Measurements from ENCODE around the gene TGFBR3.

TGFBR3 gene

DNA sequence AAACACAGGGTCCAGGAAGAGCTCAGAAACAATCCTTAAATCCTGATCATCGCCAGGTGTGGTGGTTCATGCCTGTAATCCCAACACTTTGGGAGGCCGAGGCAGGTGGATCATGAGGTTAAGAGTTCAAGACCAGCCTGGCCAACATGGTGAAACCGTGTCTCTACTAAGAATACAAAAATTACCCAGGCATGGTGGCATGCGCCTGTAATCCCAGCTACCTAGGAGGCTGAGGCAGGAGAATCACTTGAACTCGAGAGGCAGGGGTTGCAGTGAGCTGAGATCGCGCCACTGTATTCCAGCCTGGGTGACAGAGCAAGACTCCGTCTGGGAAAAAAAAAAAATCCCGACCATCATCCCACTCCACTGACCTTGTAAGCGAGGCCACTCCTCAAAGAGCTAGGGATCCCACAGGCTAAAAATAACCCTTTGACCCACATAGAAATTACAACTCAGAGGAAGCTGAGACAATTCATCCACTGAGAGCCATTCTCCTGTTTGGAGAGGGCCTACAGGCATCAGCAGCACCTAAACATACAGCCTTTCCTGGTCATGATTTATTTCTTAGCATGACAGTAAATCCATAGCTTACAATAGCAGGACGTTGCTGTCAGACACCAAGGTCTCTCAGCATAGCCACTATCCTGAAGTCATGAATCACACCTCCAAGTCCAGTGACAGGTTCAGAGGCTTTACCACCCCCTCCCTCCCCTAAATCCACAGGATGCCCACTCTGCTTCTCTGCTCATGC lies 66.7 kb downstream of the TGFBR3 start:
- no peak for DNase-seq

DNA sequence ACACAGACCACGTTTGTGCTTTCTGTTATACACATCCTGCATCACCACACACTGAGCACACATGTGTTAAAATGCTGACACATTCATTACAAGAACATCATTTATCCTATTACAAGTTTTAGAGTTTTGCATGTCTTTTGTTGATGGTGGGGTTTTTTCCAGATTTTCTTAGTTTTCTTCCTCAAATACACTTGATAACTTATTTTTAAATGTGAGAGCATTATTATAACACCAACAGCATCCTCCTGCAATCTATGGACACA lies 67.3 kb downstream of the TGFBR3 start:
- DNase-seq, result no peak

DNA sequence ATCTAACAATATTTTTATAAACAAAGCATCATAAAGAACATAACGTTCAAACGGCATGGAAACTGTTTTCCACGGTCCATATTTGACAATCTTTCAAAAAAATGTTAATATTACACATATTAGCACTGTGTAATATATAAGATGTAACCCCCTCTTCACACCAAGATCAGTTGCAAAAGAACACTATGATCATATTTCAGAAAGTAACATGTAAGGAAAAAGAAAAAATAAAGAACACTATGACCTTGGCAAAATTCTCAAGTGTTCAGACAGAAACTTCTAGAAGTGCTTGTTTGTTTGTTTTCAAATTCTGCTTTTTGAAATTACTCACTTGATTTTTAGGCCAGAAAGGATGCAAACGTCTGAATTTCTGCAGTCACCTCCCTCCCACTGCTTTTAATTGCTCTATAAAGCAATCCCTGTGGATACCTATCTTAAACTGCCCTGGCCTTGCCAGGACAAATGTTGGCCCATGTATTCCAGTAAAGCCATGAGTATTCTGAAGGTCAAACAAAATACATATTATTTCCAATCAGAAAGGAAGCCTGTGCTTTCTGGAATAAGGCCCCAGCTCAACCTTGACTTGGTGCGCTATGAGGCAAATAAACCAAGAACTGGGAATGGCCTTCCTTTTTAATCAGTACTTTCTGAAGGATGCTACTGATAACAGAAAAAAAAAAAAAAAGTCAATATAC lies 68.6 kb downstream of the TGFBR3 start:
- DNase-seq, result no peak

DNA sequence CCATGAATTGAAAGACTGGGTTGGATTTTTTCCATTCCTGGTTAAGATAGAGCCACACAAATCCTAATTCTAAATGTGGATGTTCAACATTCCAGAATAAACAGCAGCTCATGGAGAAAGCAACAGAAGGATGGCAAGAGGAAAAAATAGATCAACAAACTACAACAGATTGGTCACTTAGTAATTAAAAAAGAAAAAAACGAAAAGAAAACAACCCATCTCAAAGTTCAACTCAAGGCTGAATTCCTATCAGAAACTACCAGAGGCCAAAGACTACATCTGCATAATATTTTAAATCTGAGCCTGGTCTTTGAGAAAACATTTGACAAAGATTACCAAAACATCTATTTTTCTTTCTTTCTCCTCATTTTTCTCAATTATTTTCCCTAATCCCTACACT lies 69.9 kb downstream of the TGFBR3 start:
- DNase-seq, result no peak

DNA sequence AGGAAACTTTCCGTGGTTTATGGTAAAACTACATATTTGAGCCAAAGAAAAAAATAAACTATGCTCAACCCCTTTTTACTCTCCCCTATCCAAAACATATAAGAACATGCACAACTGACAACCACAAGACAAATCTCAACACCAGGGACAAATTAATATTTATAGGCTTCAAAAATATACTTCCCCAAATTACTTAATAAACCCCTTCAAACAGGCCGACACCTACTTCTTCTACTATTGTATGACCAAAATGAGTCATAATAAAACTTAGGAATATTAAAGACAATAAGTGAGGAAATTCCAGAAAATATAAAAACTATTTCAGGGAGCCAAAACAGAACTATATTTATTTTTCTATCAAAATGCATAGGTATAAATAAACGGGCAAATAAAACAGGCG lies 71.5 kb downstream of the TGFBR3 start:
- DNase-seq, result no peak

DNA sequence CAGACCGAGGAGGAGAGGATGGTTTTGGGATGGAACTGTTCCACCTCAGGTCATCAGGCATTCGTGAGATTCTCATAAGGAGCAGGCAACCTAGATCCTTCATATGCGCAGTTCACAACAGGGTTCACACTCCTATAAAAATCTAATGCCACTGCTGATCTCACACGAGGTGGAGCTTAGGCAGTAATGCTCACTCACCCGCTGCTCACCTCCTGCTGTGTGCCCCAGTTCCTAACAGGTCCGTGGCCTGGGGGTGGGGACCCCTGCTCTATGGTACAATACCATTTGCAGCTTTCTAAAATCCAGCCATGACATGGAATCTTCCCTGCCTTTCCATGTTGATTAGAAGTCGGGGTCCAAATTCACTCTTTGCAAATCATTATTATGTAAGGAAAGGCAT lies 72.1 kb downstream of the TGFBR3 start:
- DNase-seq, result no peak

DNA sequence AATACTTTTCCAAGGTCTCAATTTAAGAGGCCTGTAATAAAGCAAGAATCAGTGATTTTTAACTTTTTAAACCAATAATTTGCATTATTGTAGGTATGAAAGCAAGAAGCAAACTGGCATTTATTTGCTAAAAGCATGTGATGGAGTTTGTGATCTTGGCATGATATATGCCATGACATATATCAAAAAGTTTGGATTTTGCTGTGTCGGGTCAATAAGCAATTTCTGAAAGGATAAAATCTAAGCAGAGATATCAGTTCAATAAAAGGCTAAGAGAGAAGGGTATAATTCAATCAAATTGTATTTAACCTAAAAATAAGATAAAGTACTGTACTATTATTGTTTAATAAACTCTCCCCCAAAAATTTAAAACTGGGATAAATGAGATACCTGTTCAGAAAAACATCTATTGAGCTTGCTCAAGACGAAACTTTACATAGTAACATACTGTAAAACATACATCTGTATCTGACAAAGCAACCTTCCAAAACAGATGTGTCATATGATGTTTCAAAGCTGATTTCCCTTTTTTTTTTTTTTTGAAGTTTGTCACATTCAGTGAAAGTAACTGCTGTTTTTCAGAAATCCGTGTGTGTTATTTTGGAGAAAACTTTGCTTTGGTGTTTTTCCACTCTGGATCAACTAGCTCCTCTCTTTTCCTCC lies 74.5 kb downstream of the TGFBR3 start:
- DNase-seq, result no peak

DNA sequence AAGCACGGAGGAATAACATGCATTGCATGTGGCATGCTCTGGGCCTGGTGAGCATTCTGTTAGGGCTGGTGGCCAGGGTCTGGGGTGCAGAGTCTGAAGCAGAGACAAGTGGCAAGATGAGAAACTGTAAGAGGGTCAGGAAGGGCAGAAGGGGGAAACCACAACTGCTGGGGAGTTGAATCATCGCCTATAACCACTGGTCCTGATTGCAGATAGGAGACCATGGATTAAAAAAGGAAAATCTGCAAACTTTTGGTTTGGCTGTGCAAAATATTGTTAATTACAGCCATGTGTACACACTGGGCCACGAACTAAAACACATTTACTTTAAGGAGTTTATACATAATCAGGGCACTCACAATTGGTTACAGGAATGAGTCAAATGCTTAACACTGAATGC lies 76.6 kb downstream of the TGFBR3 start:
- DNase-seq, result no peak

DNA sequence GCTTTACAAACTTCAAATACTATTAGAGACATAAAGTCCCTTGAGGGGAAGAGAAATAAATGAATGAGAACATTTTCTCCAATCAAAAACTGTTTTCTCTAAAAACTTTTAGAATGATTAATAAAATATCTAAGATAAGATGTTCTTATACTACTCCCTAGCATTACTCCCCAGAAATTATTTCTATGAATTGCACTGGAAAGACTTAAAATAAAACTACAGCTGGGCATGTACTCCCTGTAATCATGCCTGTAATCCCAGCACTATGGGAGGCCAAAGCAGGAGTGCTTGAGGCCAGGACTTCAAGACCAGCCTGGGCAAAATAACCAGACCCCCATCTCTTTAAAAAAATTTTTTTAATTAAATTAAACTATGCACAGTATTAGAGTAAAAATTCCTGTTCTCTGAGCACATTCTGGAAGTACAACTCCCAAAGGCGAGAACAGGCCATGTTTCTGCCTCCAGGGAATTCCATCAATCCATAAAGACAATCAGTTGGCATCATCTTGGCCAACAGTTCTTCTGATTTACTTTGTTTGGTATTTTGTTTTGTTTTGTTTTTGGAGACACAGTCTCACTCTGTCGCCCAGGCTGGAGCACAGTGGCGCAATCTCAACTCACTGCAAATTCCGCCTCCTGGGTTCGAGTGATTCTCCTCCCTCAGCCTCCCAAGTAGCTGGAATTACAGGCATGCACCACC lies 77.9 kb downstream of the TGFBR3 start:
- no peak for DNase-seq

DNA sequence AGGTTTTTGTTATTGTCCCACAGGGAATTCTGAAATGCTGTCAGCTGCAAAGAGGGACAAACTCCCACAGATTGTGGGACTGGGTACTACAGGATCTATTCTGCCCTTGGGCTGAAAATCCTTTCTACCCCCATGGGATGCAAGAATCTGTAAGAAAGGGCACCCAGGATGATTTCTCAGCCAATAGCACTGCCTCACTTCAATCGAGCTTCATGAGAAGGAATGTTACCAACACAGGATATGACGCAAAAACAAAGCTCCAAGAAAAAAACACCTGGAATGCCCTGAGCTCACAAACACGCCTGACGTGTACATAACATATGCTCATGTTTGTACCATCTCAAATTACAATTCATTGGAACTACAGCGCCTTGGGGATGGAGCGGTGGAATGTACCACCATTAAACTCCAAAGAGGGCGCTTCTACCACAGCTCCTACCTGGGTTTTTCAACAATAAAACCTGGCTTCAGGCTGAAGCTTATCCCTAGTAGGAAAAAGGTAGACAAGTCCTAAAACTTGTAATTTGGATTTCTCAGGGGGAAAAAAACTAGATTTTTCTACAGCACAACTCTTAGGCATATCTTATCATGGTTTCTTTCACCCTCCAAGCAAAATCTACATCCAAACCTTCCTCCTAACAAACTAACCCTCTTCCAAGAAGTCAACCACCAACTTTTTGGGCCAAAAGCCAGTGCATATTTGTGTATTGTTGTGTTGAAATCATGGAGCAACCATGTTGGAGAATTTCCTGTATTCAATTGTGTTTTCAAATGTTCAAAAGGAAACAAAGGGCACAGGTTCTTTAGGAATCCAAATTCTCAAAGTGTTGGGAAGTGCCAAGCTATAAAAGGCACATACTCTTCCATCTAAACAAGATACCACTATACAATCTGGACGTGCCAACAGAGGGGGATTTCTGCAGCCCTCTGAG lies 78.9 kb downstream of the TGFBR3 start:
- DNase-seq, result no peak

DNA sequence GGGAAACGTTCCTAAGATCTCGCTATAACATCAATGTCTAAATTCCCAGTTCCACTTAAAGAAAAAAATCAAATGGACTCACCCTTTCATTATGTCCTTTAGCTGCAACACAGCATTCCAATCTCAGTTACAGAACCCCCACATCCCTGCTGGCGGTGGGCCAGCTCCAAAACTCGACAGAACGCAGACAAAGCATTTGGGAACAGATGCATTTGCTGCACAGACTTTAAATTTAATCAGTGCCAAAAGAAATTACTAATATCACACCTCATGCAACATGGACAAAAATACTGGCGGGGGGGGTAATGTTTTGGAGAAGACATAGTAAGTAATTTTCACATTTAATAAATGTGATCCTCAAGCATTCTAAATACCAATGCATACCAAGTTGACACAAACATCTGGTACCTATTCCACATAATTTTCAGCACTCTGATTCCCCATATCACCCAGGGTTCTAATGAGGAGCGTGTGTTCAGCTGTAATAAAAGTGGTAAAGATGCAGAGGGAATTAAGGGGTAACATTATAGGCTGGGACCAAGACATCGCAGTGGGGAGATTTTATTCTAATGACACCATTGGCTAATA lies 79.7 kb downstream of the TGFBR3 start:
- DNase-seq, result no peak

DNA sequence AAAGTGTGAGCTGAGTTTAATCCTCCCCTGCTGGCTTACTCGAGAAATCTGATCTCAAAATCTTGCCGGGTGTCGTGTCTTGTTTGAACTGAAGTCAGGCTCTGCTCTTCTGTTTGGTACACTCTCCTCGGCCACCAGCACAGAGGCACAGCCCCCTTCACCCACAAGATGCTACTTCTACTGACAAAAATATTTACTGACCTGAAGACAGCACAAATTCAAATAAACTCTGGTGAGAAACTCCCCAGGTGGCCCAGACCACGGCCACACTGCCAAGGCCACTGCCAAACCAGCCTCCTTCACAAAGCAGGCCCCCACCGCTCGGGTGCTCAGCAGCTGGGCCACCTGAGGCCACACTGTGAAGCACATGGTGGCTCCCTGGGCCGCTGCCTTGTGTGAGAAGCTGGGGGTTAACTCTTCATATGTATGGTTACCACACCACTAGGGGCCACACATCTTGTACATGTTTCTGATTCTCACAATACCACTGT lies 80.6 kb downstream of the TGFBR3 start:
- no peak for DNase-seq

DNA sequence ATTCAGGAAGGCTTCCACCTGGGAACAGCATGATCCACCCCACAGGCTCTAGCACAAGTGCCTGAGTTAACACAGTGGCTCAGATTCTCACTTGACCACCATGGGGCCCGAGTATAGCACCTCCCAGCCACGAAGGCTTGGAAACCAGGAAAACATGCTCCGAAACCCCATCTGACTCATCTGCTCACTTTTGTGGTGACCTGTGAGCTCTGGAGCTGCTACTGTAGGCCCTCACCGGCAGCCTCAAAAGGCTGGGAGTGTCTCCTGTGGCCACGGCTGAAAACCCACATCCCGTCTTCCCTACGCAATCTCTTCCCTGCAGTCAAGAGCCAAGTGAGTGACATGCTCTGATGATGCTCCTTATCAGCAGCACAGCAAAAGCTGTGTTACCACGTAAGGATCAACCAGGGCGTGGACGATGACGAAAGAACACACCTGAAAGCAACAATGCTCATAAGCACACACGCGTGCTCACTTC lies 81.4 kb downstream of the TGFBR3 start:
- no peak for DNase-seq

DNA sequence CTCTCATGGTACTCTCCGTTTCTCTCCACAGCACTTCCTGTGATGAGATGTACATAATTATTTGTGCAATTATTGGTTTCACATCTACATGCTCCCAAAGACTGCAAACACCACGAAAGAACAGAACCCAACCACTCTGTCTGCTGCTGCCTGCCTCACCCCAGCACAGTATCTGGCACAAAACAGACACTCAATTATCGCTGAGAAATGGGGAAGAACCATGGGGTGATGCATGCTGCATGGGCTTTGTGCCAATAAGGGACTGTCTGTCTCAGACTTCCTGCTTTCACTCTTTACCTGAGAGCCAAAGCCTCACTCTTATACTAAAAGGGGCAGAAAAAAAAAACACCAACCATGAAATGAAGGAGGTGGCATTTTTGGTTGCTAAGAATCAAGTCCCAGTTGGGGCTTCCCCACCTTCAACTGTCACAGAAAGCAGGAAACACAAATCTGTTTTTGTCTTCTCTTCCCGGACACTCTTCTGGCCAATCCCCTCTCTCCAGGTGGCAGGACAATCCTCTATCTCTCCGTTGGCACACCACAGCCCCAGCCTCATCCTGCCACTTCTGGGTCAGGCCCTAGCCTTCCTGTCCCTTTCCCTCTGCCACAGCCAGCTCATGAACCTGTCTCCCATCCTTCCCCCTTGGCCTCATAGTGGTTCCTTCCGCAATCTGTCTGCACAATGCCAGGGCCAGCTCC lies 82.0 kb downstream of the TGFBR3 start:
- no peak for DNase-seq

DNA sequence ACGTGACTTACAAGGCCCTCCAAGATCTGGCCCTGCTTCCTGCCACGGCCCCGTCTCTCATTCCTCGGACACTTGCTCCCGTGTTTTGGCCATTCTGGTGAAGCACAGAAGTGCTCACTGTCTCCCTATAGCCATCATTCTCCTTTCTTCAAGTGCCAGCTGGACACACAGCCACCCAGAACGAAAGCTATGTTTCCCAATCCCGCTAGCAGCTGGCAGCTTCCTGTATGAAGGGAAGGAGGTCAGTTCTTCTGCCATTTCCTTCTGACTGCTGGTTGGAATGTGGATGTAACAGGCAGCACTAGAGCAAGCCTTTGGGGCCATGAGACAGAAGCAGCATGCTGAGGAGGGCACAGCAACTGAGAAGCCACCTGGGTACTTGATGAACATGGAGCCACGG lies 82.8 kb downstream of the TGFBR3 start:
- no peak for DNase-seq

DNA sequence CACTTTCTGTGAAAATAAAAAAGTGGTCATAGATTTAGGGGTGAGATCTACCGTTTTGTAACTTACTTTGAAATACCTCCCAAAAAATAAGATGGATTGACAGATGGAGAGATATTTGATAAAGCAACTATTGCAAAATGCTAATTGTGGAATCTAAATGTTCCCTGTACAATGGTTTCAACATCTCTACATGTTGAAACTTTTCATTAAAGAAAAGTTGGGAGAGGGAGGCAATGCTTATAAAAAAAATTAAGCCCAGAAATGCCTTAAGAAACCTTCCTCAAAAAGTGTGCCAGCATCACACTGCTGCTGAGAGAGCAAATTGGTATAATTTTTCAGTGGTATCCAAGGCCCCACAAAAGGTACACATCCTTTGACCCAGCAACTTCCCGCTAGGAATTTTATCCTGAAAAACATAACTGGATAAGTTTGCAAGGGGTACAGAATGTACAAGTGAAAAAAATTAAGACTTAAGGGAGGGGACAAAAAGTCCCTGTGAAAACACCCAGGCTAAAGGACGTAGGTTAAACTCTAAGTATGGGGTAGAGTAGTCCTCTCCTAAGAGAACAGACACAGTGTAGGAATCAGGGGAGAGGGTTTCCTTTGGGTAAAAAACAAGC lies 84.3 kb downstream of the TGFBR3 start:
- DNase-seq, result no peak

DNA sequence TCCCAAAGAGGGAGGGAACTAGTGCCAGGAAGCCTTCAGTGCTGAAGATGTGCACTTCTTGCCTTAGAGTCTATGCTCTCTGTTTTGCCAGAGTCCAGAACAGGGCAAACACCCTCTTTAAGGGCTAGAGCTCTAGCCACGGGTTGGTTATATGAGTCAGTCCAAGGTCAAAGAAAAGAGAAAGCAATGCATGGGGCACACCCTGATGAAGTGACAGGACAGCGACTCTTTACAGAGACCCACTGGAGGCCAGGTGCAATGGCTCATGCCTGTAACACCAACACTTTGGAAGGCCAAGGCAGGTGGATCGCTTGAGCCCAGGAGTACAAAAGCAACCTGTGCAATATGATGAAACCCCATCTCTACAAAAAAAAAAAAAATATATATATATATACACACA lies 86.1 kb downstream of the TGFBR3 start:
- no peak for DNase-seq

DNA sequence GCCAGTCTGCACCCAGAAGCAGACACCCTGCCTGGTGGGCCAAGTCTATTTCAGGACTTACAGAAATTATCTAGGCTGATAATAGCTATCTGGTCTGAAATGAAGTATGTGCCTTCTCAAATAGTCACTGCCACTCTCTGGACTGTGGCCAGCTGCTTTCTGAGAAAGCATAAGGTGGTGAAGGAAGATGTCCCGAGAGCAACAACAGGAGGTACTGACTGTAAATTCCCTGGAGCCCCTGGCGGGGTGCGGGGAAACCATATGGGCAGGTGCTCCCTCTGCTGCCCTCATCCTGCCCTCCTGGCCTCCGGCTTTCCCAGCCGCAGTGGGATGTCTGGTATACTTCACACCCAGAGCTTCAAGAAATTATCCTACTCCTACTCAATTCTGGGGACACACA lies 86.8 kb downstream of the TGFBR3 start:
- no peak for DNase-seq

DNA sequence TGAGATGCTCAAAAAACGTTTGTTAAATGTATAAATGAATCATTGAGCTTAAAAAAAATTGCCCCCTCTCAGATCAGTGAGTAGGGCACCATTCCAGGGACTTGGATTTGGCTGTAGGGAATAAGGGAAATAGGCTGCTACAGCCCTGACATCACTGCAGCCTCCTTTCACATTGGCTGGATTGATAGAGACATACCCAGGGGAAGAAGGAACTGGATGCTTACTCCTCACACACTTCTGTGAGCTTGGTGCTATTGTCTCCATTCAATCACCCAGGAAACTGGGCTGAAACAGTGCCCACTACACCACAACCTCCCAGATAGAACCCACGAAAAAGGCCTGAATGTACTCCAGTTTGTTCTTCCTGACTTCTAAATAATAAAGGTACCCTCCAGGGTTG lies 87.2 kb downstream of the TGFBR3 start:
- no peak for DNase-seq

DNA sequence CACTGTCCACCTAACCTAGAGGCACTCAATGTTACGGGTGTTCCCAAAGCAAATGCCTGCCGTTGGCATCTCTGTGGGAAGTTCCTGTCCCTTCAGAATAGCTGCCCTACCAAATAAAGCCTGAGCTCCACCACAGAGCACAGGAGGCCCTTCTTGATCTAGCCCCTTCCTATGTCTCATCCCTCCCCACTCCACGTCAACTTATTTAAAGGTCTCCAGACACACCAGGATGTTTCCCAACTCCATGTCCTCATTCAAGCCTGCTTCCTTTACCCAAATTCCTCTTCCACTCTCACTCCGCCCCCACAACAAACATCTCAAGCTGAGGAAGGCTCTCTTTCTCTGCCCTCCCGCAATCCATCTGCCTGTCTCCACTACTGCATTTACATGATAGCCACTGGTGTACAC lies 87.7 kb downstream of the TGFBR3 start:
- DNase-seq, result no peak

DNA sequence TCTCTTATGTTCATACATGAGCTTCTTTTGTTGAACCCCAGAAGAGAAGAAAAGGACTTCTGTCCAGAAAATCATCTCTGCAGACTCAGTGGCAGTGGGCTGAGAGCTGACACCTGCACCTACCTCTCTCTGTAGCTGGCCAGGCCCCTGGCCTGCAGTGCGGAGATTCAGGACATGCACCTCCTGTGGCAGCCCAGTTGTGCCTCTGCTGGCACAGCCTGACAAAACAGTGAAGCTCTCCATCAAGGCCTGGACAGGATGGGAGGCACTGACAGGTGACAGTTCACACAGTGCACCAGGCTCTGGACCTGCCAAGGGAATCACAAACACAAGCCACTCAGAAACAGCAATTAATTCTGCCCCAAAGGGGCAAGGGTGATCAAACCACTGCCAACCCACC lies 88.8 kb downstream of the TGFBR3 start:
- no peak for DNase-seq
